NCI-H524 (cell line): Measurements from ENCODE around the gene MINDY4B.

Experiments
- DNase-seq, 2 experiments: peaks; one replicate each; lab custom pipeline; 2025; lab: John Stamatoyannopoulos, UW

The MINDY4B gene

DNA sequence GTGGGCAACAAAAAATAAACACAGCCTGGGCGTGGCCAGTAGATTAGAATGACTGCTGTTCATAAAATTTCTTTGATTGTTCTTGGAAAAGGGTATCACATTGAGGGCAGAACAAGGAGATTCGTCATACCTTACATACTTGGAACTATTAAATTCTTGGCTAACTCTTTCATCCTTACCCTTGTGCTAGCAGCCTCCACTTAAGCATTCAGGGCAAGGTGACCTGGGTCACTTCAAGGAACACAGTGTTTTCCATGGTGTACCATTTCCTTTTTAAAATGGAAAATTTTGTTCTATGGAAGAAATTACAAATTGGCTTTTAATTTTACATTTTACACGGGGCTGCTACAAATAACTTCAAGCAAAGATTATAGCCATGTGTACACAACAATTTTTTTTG lies 60.8 kb downstream of the MINDY4B start:
- no peak for DNase-seq

GRCh38 chr3:150843241-150843640 lies 62.0 kb downstream of the MINDY4B start:
- no peak for DNase-seq

GRCh38 chr3:150840802-150841515 lies 64.3 kb downstream of the MINDY4B start:
- peak; percentile 25 to 54 for DNase-seq

GRCh38 chr3:150830745-150831144 lies 74.5 kb downstream of the MINDY4B start:
- DNase-seq = no peak

- peak; percentile 22 to 55 for DNase-seq
Measured at GRCh38 chr3:150830094-150830681, 75.1 kb downstream of the MINDY4B start.

GRCh38 chr3:150829408-150829807 lies 75.8 kb downstream of the MINDY4B start:
- no peak for DNase-seq

DNA sequence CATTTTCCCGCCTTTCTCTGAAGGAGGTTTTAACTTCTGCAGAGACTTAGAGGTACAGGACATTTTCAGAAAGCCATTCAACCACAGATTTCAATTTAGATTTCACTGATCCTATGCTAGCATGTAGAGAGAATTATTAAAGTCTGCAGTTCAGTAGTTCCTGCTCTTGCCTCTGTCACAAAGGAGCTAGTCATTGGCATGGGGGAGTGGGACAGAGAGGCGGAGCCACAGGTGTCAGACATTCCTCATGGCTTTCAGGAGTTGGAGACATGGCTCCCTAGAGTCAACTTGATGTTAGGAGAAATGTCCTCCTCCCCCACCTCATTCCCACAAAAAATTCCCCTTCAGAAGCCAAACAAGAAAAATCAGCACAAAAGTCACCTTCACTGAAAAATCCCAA lies 76.2 kb downstream of the MINDY4B start:
- no peak for DNase-seq

DNA sequence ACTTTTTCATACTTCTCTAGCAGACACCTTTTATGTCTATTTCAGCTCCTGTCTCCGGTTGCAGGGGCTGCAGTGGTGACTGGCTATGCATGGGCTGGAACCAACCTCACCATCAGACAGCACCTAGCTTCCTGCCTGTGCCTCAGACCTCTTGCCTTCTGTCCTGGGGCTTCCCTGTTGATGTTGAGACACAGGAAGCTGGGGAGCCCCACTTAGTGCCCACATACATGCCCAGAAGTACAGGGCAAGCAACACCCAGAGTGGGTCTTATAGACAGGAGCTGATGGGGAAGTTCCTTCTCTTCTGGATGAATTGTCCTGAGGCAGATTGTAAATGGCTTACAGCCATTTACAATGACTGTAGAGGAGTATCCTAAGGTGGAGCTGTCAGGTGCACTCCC lies 77.0 kb downstream of the MINDY4B start:
- DNase-seq = no peak

DNA sequence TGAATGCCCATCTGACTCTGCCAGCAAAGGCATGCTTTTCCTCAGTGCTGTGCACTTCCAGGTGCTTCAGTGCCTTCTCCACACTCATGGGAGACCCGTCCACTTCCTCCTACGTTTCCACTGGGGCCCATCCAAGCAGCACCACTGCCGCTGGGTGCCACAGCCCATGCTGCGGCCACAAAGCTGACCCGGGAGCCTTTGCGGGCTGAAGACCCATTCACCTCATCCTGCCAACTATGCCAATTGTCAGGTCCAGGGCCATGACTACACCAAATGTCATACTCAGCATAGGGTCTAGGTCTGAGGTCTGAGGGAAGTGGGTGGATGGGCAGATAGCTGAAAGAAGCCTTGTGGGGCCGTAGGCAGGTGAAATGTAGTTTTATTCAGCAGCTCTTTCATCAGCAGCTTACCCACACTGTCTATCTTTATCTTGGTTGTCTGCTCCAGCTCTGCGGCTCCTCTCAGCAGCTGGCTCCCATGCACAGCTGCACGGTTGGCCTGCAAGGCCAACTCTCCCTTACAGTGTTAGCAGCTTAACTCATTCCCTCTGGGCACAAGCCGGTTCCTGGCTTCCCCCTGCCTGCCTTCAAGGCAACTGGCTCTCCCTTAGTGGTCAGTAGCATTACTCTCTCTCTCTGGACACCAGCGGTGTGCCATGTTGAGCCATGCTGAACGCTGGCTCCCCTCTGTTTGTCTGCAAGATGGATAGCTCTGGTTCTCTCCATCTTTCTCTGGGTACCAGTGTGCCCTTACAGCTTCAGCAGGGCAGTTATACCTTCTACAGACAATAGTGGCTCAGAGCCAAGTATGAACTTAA lies 78.6 kb downstream of the MINDY4B start:
- DNase-seq = no peak

DNA sequence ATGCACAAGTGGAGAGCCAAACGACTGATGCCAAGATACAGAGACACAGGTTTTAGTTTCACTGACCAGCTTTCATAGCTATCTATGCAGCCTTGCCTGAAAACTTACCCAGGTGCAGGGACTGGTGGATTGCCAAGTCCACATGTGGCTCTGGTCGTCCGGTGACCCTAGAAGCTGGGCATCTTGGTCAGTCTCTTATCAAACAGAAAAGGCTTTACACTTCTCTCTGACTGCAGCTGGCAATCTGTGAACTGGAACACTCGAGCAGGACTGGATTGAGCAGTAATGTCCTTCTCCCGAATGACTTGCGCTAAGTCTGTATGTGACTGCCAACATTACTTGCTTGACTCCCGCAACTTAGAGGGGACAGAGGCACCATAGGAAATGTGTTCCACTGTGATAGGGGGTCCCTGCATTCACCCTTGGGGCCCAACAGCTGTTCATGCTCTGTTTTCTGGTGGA lies 79.3 kb downstream of the MINDY4B start:
- no peak for DNase-seq

DNA sequence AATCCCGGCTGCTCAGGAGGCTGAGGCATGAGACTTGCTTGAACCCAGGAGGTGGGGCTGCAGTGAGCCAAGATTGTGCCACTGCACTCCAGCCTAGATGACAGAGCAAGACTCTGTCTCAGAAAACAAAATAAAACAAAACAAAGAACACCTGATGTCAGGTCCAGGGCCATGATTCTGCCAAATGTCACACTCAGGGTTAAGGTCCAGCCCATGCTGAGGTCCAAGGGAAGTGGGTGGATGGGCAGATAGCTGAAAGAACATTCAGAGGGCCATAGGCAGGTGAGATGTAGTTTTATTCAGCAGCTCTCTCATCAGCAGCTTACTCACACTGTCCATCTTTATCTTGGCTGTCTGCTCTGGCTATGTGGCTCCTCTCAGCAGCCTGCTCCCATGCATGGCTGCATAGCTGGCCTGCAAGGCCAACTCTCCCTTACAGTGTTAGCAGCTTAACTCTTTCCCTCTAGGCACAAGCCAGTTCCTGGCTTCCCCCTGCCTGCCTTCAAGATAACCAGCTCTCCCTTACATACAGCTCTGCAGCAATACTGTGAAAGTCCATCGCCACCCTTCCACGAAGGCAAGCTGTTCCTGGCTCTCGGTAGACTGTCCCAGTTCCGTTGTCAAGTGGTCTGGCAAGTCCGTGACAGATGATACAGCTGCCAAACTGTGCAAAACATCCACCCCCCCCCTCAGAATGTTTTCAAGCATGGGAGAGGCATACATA lies 79.9 kb downstream of the MINDY4B start:
- peak; percentile 20 to 63 for DNase-seq

DNA sequence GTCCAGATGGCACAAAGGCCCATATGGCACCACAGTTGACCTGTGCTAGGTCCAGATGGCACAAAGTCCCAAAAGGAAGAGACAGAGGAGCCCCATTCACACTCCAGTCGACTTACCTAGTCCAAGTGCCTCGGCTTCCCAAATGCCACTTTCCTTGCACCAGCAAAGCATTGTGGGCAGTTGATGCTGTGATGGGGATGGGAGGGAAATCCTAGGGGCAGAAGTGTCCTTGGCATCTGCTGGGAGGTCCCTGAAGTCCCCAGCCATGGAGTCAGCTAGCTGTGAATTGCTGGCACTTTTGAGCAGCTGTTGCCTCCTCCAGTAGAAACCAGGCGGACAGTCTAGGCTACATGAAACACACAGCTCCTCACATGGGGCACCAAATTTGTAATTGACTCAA lies 82.0 kb downstream of the MINDY4B start:
- DNase-seq = peak; percentile 98

- no peak for DNase-seq
Measured at GRCh38 chr3:150822636-150823035, 82.6 kb downstream of the MINDY4B start.
